GM19468 (cell line): Measurements from ENCODE around the gene CHMP4A.
A peak's percentile ranks its signal among the peaks of the same experiment; 100 is the strongest.

Experiments
- ATAC-seq: cut with Tn5 transposase; IDR thresholded peaks from one replicate; pipeline ENCODE4 v1.9.1; 2021; ENCODE audit warnings: mild to moderate bottlenecking, moderate library complexity, moderate number of reproducible peaks; ENCODE audit not compliant: unreplicated experiment; ENCODE audit errors: extremely low read depth

Gene CHMP4A

GRCh38 chr14:24160850-24161804, 52.2 kb downstream of the CHMP4A start, which contains the start of gene IRF9:
IRF9 (plus strand) TSS chr14:24161265; CDS start chr14:24162145, 880 bp downstream.
- ATAC-seq, result peak; percentile 69

GRCh38 chr14:24160499-24160849, 52.8 kb downstream of the CHMP4A start:
- ATAC-seq, result no peak

GRCh38 chr14:24159777-24160498, 53.4 kb downstream of the CHMP4A start:
- ATAC-seq, result no peak
